ENCODE data around the gene STK38. TPM values are rescaled to one million over a fixed set of nuclear protein-coding genes. Genes with fewer than 3 reads are reported as not detected.

STK38 gene
- total RNA-seq, 1 experiment from 2014 or later: 44.7 TPM

- intact Hi-C loops (cut with micrococcal nuclease; ENCODE audit: unreplicated experiment) (no loop called here), in situ Hi-C loops (cut with HindIII; ENCODE audit: low pct_unique_long_range_greater_than_20kb, low sequenced_read_pairs) (no loop called here)
- ChIA-PET POLR2A (interaction anchor here (0.7 kb wide), 1 partner anchor 70 kb away, joined by 3 read pairs; no protein-coding TSS in a partner anchor), CTCF (no interaction called here)
- TF ChIP-seq, protein P1, sequence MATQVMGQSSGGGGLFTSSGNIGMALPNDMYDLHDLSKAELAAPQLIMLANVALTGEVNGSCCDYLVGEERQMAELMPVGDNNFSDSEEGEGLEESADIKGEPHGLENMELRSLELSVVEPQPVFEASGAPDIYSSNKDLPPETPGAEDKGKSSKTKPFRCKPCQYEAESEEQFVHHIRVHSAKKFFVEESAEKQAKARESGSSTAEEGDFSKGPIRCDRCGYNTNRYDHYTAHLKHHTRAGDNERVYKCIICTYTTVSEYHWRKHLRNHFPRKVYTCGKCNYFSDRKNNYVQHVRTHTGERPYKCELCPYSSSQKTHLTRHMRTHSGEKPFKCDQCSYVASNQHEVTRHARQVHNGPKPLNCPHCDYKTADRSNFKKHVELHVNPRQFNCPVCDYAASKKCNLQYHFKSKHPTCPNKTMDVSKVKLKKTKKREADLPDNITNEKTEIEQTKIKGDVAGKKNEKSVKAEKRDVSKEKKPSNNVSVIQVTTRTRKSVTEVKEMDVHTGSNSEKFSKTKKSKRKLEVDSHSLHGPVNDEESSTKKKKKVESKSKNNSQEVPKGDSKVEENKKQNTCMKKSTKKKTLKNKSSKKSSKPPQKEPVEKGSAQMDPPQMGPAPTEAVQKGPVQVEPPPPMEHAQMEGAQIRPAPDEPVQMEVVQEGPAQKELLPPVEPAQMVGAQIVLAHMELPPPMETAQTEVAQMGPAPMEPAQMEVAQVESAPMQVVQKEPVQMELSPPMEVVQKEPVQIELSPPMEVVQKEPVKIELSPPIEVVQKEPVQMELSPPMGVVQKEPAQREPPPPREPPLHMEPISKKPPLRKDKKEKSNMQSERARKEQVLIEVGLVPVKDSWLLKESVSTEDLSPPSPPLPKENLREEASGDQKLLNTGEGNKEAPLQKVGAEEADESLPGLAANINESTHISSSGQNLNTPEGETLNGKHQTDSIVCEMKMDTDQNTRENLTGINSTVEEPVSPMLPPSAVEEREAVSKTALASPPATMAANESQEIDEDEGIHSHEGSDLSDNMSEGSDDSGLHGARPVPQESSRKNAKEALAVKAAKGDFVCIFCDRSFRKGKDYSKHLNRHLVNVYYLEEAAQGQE (IDR thresholded peaks at IDR 0.05; ENCODE audit: insufficient read depth in 1 of 2, low read depth in 2 of 2, low read length in 1 of 2): no peak
- TF ChIP-seq POLR2AphosphoS5 (IDR thresholded peaks at IDR 0.05; ENCODE audit: low read depth, low read length): no peak
- TF ChIP-seq, protein P2, sequence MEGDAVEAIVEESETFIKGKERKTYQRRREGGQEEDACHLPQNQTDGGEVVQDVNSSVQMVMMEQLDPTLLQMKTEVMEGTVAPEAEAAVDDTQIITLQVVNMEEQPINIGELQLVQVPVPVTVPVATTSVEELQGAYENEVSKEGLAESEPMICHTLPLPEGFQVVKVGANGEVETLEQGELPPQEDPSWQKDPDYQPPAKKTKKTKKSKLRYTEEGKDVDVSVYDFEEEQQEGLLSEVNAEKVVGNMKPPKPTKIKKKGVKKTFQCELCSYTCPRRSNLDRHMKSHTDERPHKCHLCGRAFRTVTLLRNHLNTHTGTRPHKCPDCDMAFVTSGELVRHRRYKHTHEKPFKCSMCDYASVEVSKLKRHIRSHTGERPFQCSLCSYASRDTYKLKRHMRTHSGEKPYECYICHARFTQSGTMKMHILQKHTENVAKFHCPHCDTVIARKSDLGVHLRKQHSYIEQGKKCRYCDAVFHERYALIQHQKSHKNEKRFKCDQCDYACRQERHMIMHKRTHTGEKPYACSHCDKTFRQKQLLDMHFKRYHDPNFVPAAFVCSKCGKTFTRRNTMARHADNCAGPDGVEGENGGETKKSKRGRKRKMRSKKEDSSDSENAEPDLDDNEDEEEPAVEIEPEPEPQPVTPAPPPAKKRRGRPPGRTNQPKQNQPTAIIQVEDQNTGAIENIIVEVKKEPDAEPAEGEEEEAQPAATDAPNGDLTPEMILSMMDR (IDR thresholded peaks at IDR 0.05): no peak
- TF ChIP-seq SIN3A (IDR thresholded peaks at IDR 0.05; ENCODE audit: borderline replicate concordance, insufficient read depth, low read depth, low read length): no peak
- no peak for TF ChIP-seq TCF7L2 (IDR thresholded peaks at IDR 0.05; ENCODE audit: low read depth, low read length)
- Histone ChIP-seq H3K4me1 (ENCODE audit: control insufficient read depth, insufficient read depth, low read length) (no peaks in the 10 kb centered on the region; the same call in 1 of the 2 replicates), H3K27me3 (ENCODE audit: control insufficient read depth, insufficient read depth, low read length) (no peaks in the 10 kb centered on the region), H3K36me3 (ENCODE audit: control insufficient read depth, insufficient read depth, low read length) (no peaks in the 10 kb centered on the region), H3K4me3 (ENCODE audit: low read depth in 2 of 2, low read length in 2 of 2) (no peak overlapping the region), H3K27ac (ENCODE audit: low read length) (no peak overlapping the region), H3K9me3 (ENCODE audit: control insufficient read depth, insufficient read depth, low read depth, low read length) (no peaks in the 10 kb centered on the region)
- ATAC-seq (no peak), DNase-seq (ENCODE audit: low read depth, low spot score) (no peak)
- no TSS peak for BruUV-seq (replicated peaks)
These were observed 19.2 kb upstream of the STK38 start for GRCh38 chr6:36566418-36566905.

DNA sequence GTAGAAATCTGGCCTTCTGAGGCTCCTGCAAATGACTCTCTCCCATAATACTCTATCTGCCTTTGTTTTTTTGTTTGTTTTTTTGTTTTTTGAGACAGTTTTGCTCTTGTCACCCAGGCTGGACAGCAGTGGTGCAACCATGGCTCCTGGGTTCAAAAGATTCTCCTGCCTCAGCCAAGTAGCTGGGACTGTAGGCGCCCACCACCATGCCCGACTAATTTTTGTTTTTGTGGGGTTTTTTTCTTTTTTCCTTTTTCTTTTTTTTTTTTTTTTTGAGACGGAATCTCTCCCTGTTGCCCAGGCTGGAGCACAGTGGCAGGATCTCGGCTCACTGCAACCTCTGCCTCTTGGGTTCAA lies 16.6 kb upstream of the STK38 start:
- CTCF ChIA-PET: no interaction called here
- BruUV-seq (replicated peaks): no TSS peak

More for the DNA sequence above, 16.6 kb upstream of the STK38 start:
- Histone ChIP-seq H3K27me3 (ENCODE audit: control insufficient read depth, insufficient read depth, low read length) (no peaks in the 10 kb centered on the region), H3K9me3 (ENCODE audit: control insufficient read depth, insufficient read depth, low read depth, low read length) (no peaks in the 10 kb centered on the region), H3K27ac (ENCODE audit: low read length) (no peak overlapping the region), H3K4me3 (ENCODE audit: low read depth in 2 of 2, low read length in 2 of 2) (no peak overlapping the region), H3K4me1 (ENCODE audit: control insufficient read depth, insufficient read depth, low read length) (no peaks in the 10 kb centered on the region; the same call in 1 of the 2 replicates), H3K36me3 (ENCODE audit: control insufficient read depth, insufficient read depth, low read length) (no peaks in the 10 kb centered on the region)
- POLR2A ChIA-PET: interaction anchor here (0.6 kb wide), 1 partner anchor 200 kb away, joined by 6 read pairs; no protein-coding TSS in a partner anchor
- TF ChIP-seq, protein P1 (IDR thresholded peaks at IDR 0.05; ENCODE audit: insufficient read depth in 1 of 2, low read depth in 2 of 2, low read length in 1 of 2): no peak
- TF ChIP-seq TCF7L2 (IDR thresholded peaks at IDR 0.05; ENCODE audit: low read depth, low read length) (no peak), POLR2AphosphoS5 (IDR thresholded peaks at IDR 0.05; ENCODE audit: low read depth, low read length) (no peak), SIN3A (IDR thresholded peaks at IDR 0.05; ENCODE audit: borderline replicate concordance, insufficient read depth, low read depth, low read length) (no peak)
- TF ChIP-seq, protein P2 (IDR thresholded peaks at IDR 0.05): no peak
- in situ Hi-C loops (cut with HindIII; ENCODE audit: low pct_unique_long_range_greater_than_20kb, low sequenced_read_pairs) (no loop called here), intact Hi-C loops (cut with micrococcal nuclease; ENCODE audit: unreplicated experiment) (no loop called here)
- DNase-seq (ENCODE audit: low read depth, low spot score): no peak
- no peak for ATAC-seq
